HEK293 (cell line): ENCODE results near the gene LYPD4.

Experiments used
- CTCF ChIA-PET: fragments of 350-600 bp; formaldehyde crosslinking; extraction: SDS; loops from one replicate; lab custom pipeline; 2021; ENCODE audit warnings: antibody characterized with exemption; lab: Yijun Ruan, JAX
- POLR2A ChIA-PET: fragments of 300-600 bp; formaldehyde crosslinking; extraction: SDS; loops from one replicate; lab custom pipeline; 2020; ENCODE audit warnings: antibody characterized with exemption, inconsistent platforms; lab: Yijun Ruan, JAX
- H3K27ac ChIP-seq: fragments of 200-500 bp; sonication (Bioruptor generic); 2 replicates; pipeline ENCODE4 v1.5.1; 2014; ENCODE audit warnings: low read depth, low read length, control low read depth, inconsistent platforms; ENCODE audit errors: extremely low read depth
- H3K36me3 ChIP-seq, 2 experiments: fragments of 200-500 bp in 1 of 2; sonication (Bioruptor generic) in 1 of 2; 1 replicate in 1 of 2; 2 replicates in 1 of 2; pipeline ENCODE4 v1.5.1; 2014 to 2017; ENCODE audit warnings: inconsistent platforms in 2 of 2, low read length in 2 of 2; ENCODE audit not compliant: control insufficient read depth in 2 of 2, insufficient read depth in 1 of 2
- H3K4me1 ChIP-seq: fragments of 200-500 bp; sonication (Bioruptor generic); 2 replicates; pipeline ENCODE4 v1.5.1; 2014; ENCODE audit warnings: mild to moderate bottlenecking, low read length, inconsistent platforms; ENCODE audit not compliant: control insufficient read depth, insufficient read depth
- H3K4me3 ChIP-seq: 2 replicates; pipeline ENCODE4 v1.5.1; 2011; ENCODE audit warnings: low read depth, mild to moderate bottlenecking, control low read depth, low read length, moderate library complexity
- H3K9me3 ChIP-seq: fragments of 200-500 bp; sonication (Bioruptor generic); 2 replicates; pipeline ENCODE4 v1.5.1; 2014; ENCODE audit warnings: low read depth, low read length, inconsistent platforms; ENCODE audit not compliant: control insufficient read depth, insufficient read depth
- HOXA7 ChIP-seq: sonication (generic); formaldehyde crosslinking; IDR thresholded peaks from 2 replicates; pipeline ENCODE4 v1.8.1; 2022; ENCODE audit warnings: missing genetic modification reagents, borderline replicate concordance
- KLF7 ChIP-seq: fragments of 450-650 bp; formaldehyde crosslinking; IDR thresholded peaks from 2 replicates; pipeline ENCODE4 v1.5.1; 2016; ENCODE audit warnings: missing biosample characterization, missing genetic modification characterization, borderline replicate concordance
- SCRT2 ChIP-seq: fragments of 450-650 bp; formaldehyde crosslinking; IDR thresholded peaks from 2 replicates; pipeline ENCODE4 v1.5.1; 2016; ENCODE audit warnings: missing biosample characterization, missing genetic modification characterization
- ZIC2 ChIP-seq: fragments of 450-650 bp; formaldehyde crosslinking; IDR thresholded peaks from 2 replicates; pipeline ENCODE4 v1.5.1; 2016; ENCODE audit warnings: missing biosample characterization, missing genetic modification characterization
- ZNF138 ChIP-seq: fragments of 450-650 bp; formaldehyde crosslinking; IDR thresholded peaks from 2 replicates; pipeline ENCODE4 v1.5.1; 2016; ENCODE audit warnings: missing biosample characterization, missing genetic modification characterization, borderline replicate concordance
- ZNF19 ChIP-seq: fragments of 450-650 bp; formaldehyde crosslinking; IDR thresholded peaks from 2 replicates; pipeline ENCODE4; 2016; ENCODE audit warnings: missing biosample characterization, missing genetic modification characterization, low read depth
- ZNF335 ChIP-seq: fragments of 450-650 bp; formaldehyde crosslinking; conservative IDR thresholded peaks from 2 replicates; pipeline ENCODE4 v1.5.1; 2016; ENCODE audit warnings: missing biosample characterization, missing genetic modification characterization
- ZNF350 ChIP-seq: fragments of 450-650 bp; formaldehyde crosslinking; IDR thresholded peaks from 2 replicates; pipeline ENCODE4 v1.5.0; 2017; ENCODE audit warnings: missing biosample characterization, mild to moderate bottlenecking, missing genetic modification characterization
- ZNF404 ChIP-seq: fragments of 450-650 bp; formaldehyde crosslinking; IDR thresholded peaks from 2 replicates; pipeline ENCODE4 v1.5.1; 2017; ENCODE audit warnings: missing biosample characterization, missing genetic modification characterization
- ZNF426 ChIP-seq: fragments of 450-650 bp; formaldehyde crosslinking; IDR thresholded peaks from 2 replicates; pipeline ENCODE4 v1.5.1; 2017; ENCODE audit warnings: missing biosample characterization, missing genetic modification characterization, mild to moderate bottlenecking, inconsistent platforms, moderate library complexity
- ZNF48 ChIP-seq: fragments of 450-650 bp; formaldehyde crosslinking; IDR thresholded peaks from 2 replicates; pipeline ENCODE4 v1.5.1; 2016; ENCODE audit warnings: missing biosample characterization, missing genetic modification characterization
- ZNF501 ChIP-seq: fragments of 450-650 bp; formaldehyde crosslinking; IDR thresholded peaks from 2 replicates; pipeline ENCODE4 v1.5.1; 2016; ENCODE audit warnings: missing biosample characterization, missing genetic modification characterization
- ZNF529 ChIP-seq: fragments of 450-650 bp; formaldehyde crosslinking; IDR thresholded peaks from 2 replicates; pipeline ENCODE4 v1.5.1; 2017; ENCODE audit warnings: missing genetic modification characterization, missing biosample characterization; ENCODE audit not compliant: insufficient replicate concordance
- ZNF558 ChIP-seq: fragments of 450-650 bp; formaldehyde crosslinking; IDR thresholded peaks from 2 replicates; pipeline ENCODE4 v1.5.1; 2016; ENCODE audit warnings: missing biosample characterization, missing genetic modification characterization
- ZNF596 ChIP-seq: fragments of 450-650 bp; IDR thresholded peaks from 2 replicates; pipeline ENCODE4 v1.5.0; 2018; ENCODE audit warnings: missing biosample characterization, mild to moderate bottlenecking, missing genetic modification characterization, moderate library complexity
- ZNF610 ChIP-seq: fragments of 450-650 bp; formaldehyde crosslinking; IDR thresholded peaks from 2 replicates; pipeline ENCODE4 v1.5.1; 2016; ENCODE audit warnings: missing biosample characterization, missing genetic modification characterization, borderline replicate concordance
- ZNF654 ChIP-seq: fragments of 450-650 bp; formaldehyde crosslinking; IDR thresholded peaks from 2 replicates; pipeline ENCODE4 v1.5.1; 2016; ENCODE audit warnings: low read depth, missing biosample characterization, missing genetic modification characterization
- ZNF664 ChIP-seq: fragments of 450-650 bp; formaldehyde crosslinking; IDR thresholded peaks from 2 replicates; pipeline ENCODE4 v1.5.1; 2016; ENCODE audit warnings: missing biosample characterization, missing genetic modification characterization
- ZNF777 ChIP-seq: fragments of 450-650 bp; formaldehyde crosslinking; IDR thresholded peaks from 2 replicates; pipeline ENCODE4 v1.5.1; 2017; ENCODE audit warnings: missing biosample characterization, missing genetic modification characterization, borderline replicate concordance
- ZNF791 ChIP-seq: fragments of 450-650 bp; formaldehyde crosslinking; IDR thresholded peaks from 2 replicates; pipeline ENCODE4 v1.5.1; 2016; ENCODE audit warnings: missing biosample characterization, missing genetic modification characterization
- ZNF843 ChIP-seq: fragments of 450-650 bp; formaldehyde crosslinking; IDR thresholded peaks from 2 replicates; pipeline ENCODE4 v1.5.1; 2016; ENCODE audit warnings: missing biosample characterization, missing genetic modification characterization
- TF ChIP-seq, protein P1 (sequence below): fragments of 450-650 bp; formaldehyde crosslinking; IDR thresholded peaks from 2 replicates; pipeline ENCODE4 v1.5.1; 2016; ENCODE audit warnings: missing biosample characterization, missing genetic modification characterization
- TF ChIP-seq, protein P2 (sequence below): fragments of 450-650 bp; formaldehyde crosslinking; IDR thresholded peaks from 2 replicates; pipeline ENCODE4 v1.5.1; 2017; ENCODE audit warnings: missing biosample characterization, missing genetic modification characterization
- TF ChIP-seq, protein P3 (sequence below): fragments of 450-650 bp; formaldehyde crosslinking; IDR thresholded peaks from 2 replicates; pipeline ENCODE4 v1.5.1; 2016; ENCODE audit warnings: missing biosample characterization, missing genetic modification characterization

Gene LYPD4

DNA sequence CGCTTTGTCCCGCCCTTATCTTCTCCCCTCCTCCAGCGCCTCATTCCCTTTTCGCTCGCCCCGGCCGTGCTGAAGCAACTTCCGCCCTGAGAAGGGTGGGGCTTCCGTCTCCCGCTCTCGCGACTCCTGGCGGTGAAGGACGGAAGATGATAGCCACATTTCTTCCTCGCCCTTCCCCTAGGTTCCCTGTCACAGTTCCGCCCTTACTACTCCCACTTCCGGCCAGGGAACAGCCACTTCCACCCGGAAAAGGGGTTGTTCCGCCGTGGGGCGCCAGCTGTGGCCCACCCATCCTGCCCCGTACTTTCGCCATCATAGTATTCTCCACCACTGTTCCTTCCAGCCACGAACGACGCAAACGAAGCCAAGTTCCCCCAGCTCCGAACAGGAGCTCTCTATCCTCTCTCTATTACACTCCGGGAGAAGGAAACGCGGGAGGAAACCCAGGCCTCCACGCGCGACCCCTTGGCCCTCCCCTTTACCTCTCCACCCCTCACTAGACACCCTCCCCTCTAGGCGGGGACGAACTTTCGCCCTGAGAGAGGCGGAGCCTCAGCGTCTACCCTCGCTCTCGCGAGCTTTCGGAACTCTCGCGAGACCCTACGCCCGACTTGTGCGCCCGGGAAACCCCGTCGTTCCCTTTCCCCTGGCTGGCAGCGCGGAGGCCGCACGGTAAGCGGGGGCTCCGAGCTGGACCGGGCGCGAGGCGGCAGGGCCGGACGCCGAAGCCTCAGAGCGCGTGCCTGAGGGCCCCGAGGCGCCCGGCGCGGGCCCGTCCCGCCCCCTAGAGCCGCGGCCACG is 15.3 kb upstream of the LYPD4 start, which contains the start of gene RPS19 (continued):
- TF ChIP-seq ZNF404 (tag by site-specific recombination) (no peak), ZNF138 (tag by site-specific recombination) (no peak), ZIC2 (tag by site-specific recombination) (peak; percentile 69), ZNF558 (tag by site-specific recombination) (no peak), KLF7 (tag by site-specific recombination) (peak; percentile 95), ZNF426 (tag by site-specific recombination) (no peak), ZNF610 (peak; percentile 56; the same call in 1 of the 2 replicates), ZNF48 (tag by site-specific recombination) (no peak), ZNF843 (tag by site-specific recombination) (peak; percentile 88), HOXA7 (CRISPR knock-in tag) (peak; percentile 65; the same call in 1 of the 2 replicates), ZNF596 (tag by site-specific recombination) (0 out of 2 replicates have a peak, but pooled peaks have one; percentile 63), ZNF350 (tag by site-specific recombination) (no peak), ZNF654 (tag by site-specific recombination) (no peak), ZNF791 (tag by site-specific recombination) (no peak), ZNF529 (tag by site-specific recombination) (no peak), ZNF501 (tag by site-specific recombination) (peak; percentile 98)
- TF ChIP-seq, protein P1, sequence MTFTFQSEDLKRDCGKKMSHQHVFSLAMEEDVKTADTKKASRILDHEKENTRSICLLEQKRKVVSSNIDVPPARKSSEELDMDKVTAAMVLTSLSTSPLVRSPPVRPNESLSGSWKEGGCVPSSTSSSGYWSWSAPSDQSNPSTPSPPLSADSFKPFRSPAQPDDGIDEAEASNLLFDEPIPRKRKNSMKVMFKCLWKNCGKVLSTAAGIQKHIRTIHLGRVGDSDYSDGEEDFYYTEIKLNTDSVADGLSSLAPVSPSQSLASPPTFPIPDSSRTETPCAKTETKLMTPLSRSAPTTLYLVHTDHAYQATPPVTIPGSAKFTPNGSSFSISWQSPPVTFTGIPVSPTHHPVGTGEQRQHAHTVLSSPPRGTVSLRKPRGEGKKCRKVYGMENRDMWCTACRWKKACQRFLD = no peak

DNA sequence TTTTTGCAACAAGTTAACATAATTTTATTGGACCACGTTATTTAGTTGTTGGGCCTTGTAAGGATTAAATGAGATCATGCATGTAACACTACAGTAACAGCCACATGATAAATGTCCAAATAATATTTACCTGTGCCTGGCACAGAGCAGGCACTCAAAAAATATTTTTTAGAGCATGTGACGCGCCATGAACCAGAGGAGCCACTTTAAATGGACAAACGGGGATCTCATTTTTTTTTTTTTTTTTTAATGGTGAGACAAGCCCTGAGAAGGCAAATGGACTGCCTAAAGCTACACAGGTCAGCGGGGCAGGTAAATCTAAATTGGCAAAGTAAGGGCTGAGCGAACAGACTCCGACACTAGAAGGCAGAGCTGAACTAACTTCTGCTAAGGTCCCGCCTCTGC is 14.7 kb upstream of the LYPD4 start:
- POLR2A ChIA-PET = interaction anchor here (0.6 to 3.9 kb wide), 25 partner anchors 9 to 538 kb away, joined by 3 to 118 read pairs (median 6); partner anchors contain the start of genes ARHGEF1, B9D2, DEDD2 and DMAC2
- Histone ChIP-seq H3K27ac (peak overlapping the region; percentile 100), H3K4me3 (peak overlapping the region; percentile 16), H3K9me3 (no peaks in the 10 kb centered on the region), H3K4me1 (peaks cover 27% of the 10 kb centered on the region), H3K36me3 (peaks cover 35 to 39% of the 10 kb centered on the region in 2 experiments)
- CTCF ChIA-PET = interaction anchor here (0.6 to 4.3 kb wide), 20 partner anchors 8 to 1401 kb away, joined by 3 to 34 read pairs (median 5); no protein-coding TSS in a partner anchor
- TF ChIP-seq, protein P2, sequence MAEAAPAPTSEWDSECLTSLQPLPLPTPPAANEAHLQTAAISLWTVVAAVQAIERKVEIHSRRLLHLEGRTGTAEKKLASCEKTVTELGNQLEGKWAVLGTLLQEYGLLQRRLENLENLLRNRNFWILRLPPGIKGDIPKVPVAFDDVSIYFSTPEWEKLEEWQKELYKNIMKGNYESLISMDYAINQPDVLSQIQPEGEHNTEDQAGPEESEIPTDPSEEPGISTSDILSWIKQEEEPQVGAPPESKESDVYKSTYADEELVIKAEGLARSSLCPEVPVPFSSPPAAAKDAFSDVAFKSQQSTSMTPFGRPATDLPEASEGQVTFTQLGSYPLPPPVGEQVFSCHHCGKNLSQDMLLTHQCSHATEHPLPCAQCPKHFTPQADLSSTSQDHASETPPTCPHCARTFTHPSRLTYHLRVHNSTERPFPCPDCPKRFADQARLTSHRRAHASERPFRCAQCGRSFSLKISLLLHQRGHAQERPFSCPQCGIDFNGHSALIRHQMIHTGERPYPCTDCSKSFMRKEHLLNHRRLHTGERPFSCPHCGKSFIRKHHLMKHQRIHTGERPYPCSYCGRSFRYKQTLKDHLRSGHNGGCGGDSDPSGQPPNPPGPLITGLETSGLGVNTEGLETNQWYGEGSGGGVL (tag by site-specific recombination) = no peak
- peak; percentile 47; the same call in 1 of the 2 replicates for TF ChIP-seq ZNF664
- peak; percentile 27; the same call in 1 of the 2 replicates for TF ChIP-seq ZNF654 (tag by site-specific recombination)
- TF ChIP-seq ZNF335 (tag by site-specific recombination) = peak; percentile 95
- TF ChIP-seq SCRT2 = peak; percentile 61
- no peak for TF ChIP-seq ZNF777 (tag by site-specific recombination)
- TF ChIP-seq, protein P3, sequence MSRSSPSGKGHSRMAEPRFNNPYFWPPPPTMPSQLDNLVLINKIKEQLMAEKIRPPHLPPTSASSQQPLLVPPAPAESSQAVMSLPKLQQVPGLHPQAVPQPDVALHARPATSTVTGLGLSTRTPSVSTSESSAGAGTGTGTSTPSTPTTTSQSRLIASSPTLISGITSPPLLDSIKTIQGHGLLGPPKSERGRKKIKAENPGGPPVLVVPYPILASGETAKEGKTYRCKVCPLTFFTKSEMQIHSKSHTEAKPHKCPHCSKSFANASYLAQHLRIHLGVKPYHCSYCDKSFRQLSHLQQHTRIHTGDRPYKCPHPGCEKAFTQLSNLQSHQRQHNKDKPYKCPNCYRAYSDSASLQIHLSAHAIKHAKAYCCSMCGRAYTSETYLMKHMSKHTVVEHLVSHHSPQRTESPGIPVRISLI = peak; percentile 86
- no peak for TF ChIP-seq ZNF19 (tag by site-specific recombination)
